Neutrophil (primary cell): Measurements from ENCODE around the gene CIT.

Source experiments
- H3K27ac ChIP-seq: fragments of 200-600 bp; sonication (generic); 2 replicates; pipeline ENCODE4 v1.5.1; 2016; ENCODE audit warnings: mild to moderate bottlenecking, moderate library complexity
- H3K27me3 ChIP-seq: fragments of 200-600 bp; sonication (generic); 2 replicates; pipeline ENCODE4 v1.6.0; 2016; ENCODE audit warnings: mild to moderate bottlenecking
- H3K36me3 ChIP-seq: fragments of 200-600 bp; sonication (generic); 2 replicates; pipeline ENCODE4 v1.5.1; 2017
- H3K4me1 ChIP-seq, 2 experiments: fragments of 200-600 bp in 1 of 2; sonication (generic) in 1 of 2; 1 replicate in 1 of 2; 2 replicates in 1 of 2; pipeline versions ENCODE4 v1.5.1 to v1.6.1; 2013 to 2016; ENCODE audit warnings: low read depth in 1 of 2, low read length in 1 of 2, mild to moderate bottlenecking in 1 of 2, moderate library complexity in 1 of 2; ENCODE audit not compliant: control insufficient read depth in 1 of 2, insufficient read depth in 1 of 2
- H3K4me3 ChIP-seq, 2 experiments: fragments of 200-600 bp in 1 of 2; sonication (generic) in 1 of 2; 1 replicate in 1 of 2; 2 replicates in 1 of 2; pipeline ENCODE4 v1.5.1; 2013 to 2016; ENCODE audit warnings: low read depth in 1 of 2, low read length in 1 of 2, mild to moderate bottlenecking in 1 of 2, moderate library complexity in 1 of 2
- H3K9me3 ChIP-seq: fragments of 200-600 bp; sonication (generic); 2 replicates; pipeline ENCODE4 v1.5.1; 2016
- TF ChIP-seq, protein P1 (sequence below): fragments of 200-600 bp; sonication (generic); IDR thresholded peaks from 2 replicates; pipeline ENCODE4 v1.5.1; 2016; ENCODE audit warnings: antibody characterized with exemption

The CIT gene

DNA sequence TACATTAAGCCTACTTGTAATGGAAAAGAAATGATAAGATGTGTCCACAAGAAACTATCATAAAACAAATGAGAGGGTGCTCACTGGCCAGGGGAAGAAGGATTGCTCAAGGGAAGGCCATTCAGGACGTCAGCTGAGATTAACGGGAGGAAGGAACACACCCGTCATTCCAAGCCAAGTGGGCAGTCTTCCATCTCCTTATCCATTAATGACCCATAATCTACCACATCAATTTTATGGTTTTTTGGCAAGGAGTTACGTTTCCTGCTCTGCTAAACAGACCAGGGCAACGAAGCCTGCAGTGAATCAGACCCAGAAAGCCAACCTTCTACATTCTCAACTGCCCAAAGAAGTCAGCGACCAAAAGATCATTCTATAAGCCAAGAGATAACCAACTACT, 184.1 kb downstream of the CIT start:
- no peak overlapping the region for H3K27ac ChIP-seq
- H3K27me3 ChIP-seq = no peaks in the 10 kb centered on the region
- H3K4me1 ChIP-seq = no peaks in the 10 kb centered on the region
- H3K36me3 ChIP-seq = peaks cover 46% of the 10 kb centered on the region
- no peak overlapping the region for H3K4me3 ChIP-seq
- TF ChIP-seq, protein P1, sequence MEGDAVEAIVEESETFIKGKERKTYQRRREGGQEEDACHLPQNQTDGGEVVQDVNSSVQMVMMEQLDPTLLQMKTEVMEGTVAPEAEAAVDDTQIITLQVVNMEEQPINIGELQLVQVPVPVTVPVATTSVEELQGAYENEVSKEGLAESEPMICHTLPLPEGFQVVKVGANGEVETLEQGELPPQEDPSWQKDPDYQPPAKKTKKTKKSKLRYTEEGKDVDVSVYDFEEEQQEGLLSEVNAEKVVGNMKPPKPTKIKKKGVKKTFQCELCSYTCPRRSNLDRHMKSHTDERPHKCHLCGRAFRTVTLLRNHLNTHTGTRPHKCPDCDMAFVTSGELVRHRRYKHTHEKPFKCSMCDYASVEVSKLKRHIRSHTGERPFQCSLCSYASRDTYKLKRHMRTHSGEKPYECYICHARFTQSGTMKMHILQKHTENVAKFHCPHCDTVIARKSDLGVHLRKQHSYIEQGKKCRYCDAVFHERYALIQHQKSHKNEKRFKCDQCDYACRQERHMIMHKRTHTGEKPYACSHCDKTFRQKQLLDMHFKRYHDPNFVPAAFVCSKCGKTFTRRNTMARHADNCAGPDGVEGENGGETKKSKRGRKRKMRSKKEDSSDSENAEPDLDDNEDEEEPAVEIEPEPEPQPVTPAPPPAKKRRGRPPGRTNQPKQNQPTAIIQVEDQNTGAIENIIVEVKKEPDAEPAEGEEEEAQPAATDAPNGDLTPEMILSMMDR = no peak
- no peaks in the 10 kb centered on the region for H3K9me3 ChIP-seq

DNA sequence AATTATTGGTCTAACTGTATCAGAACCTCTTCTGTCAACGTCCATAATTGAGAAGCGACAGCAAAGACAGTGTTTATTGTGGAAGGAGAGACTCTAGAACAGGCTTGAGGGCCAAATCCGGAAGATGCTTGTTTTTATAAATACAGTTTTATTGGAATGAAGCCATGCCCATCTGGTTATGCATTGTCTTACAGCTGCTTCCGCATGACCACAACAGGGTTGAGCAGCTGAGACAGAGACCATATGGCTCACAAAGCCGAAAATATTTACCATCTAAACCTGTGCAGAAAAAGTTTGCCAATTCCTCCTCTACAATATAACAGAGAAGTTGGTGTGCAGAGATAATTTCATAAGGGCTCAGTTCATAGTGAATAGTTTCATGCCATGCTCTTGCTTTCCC, 184.7 kb downstream of the CIT start:
- TF ChIP-seq, protein P1 = no peak
- Histone ChIP-seq H3K27me3 (no peaks in the 10 kb centered on the region), H3K36me3 (peaks cover 44% of the 10 kb centered on the region), H3K4me3 (no peak overlapping the region), H3K9me3 (no peaks in the 10 kb centered on the region), H3K4me1 (no peaks in the 10 kb centered on the region), H3K27ac (no peak overlapping the region)

DNA sequence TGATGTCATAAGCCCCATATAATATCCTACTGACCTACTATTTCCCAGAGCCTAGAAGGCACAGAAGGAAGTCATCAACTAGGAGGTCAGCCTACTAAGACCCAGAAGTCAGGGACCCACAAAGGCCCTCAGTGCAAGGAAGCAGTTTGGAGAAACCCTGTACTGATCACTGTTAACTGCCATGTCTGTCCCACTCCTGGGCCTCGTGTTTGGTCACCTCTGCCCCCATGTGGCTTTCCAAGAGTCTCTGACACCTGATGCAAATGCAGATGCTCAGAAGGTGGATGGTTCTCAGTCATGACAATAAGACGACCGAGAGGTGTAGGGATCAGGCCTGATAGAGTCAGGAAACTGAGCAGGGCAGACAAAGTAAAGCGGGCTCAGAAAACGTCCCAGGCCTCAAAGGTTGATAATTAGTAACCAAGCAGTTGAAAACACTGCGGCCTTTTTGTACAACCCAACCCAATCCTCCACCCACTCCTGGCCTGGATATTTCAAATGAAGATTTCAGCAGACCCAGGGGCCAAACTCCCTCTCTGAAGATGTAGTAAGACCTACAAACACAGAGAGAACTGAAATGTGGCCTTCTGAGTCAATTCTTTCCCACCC, 185.8 kb downstream of the CIT start:
- Histone ChIP-seq H3K9me3 (no peaks in the 10 kb centered on the region), H3K27ac (no peak overlapping the region), H3K4me3 (no peak overlapping the region), H3K27me3 (no peaks in the 10 kb centered on the region), H3K36me3 (peaks cover 44% of the 10 kb centered on the region), H3K4me1 (no peaks in the 10 kb centered on the region)
- TF ChIP-seq, protein P1 = no peak

DNA sequence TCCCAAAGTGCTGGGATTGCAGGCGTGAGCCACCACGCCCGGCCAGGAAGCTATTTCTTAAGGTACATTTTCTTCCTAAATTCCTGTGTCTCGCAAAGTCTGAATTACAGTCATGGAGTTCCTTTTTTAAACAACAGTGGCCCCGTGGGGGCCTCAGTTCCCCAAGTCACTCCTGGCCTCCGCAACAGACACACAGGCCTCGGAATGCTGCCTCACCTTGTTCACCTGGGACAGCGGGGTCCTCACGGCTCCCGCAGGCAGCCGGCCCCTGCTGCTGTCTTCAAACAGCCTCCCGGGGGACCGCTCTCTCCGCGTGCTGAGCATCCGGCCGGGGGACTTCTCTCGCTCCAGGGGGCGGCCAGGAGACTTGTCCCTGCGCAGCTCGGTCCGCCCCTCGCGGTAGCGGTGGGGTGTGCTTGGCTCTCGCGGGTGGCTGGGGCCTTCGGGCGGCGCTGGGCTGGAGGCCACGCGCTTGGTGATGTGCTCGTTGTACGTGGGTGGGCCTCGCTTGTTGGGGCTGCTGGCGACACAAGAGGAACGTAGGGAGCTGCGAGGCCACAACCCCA, 187.1 kb downstream of the CIT start:
- Histone ChIP-seq H3K27ac (no peak overlapping the region), H3K36me3 (peaks cover 45% of the 10 kb centered on the region), H3K27me3 (no peaks in the 10 kb centered on the region), H3K4me3 (no peak overlapping the region), H3K4me1 (no peaks in the 10 kb centered on the region), H3K9me3 (no peaks in the 10 kb centered on the region)
- TF ChIP-seq, protein P1 = no peak

DNA sequence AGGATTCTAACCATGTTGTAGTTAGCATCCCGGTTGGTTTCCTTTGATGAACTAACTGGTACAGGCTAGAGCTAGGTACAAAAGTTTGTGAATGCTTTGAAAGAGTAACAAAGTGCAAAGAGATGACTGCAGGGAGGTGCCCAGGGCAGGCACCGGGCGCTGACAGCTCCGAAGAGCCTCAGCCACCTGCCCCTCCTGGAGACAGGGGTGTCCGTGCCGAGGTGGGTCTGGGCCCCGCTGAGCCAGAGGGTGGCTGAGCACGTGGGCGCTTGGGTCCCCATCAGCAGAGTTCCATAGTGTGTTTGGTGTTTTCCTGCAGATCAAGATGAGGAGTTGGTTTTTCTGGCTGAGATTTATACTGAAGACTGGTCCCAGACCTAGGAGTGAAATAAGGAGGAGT, 189.2 kb downstream of the CIT start:
- H3K27ac ChIP-seq = no peak overlapping the region
- no peak overlapping the region for H3K4me3 ChIP-seq
- peaks cover 41% of the 10 kb centered on the region for H3K36me3 ChIP-seq
- H3K27me3 ChIP-seq = no peaks in the 10 kb centered on the region
- no peaks in the 10 kb centered on the region for H3K9me3 ChIP-seq
- TF ChIP-seq, protein P1 = no peak
- peaks cover 3% of the 10 kb centered on the region in 2 experiments for H3K4me1 ChIP-seq
